HG02759 (cell line): ENCODE data around the gene DHX34.
"Not testable (repeated sequence)": the region's sequence is repeated elsewhere in the genome, so short reads cannot be mapped to it uniquely, and the experiment has no call there.

Source experiments
- ATAC-seq: cut with Tn5 transposase; IDR thresholded peaks from one replicate; pipeline ENCODE4 v1.9.1; 2021; ENCODE audit warnings: mild to moderate bottlenecking, moderate library complexity; ENCODE audit not compliant: unreplicated experiment

Gene DHX34

GRCh38 chr19:47330466-47330869 lies 18.6 kb upstream of the DHX34 start:
- no peak for ATAC-seq

GRCh38 chr19:47331490-47331889 lies 17.6 kb upstream of the DHX34 start:
- ATAC-seq = no peak

GRCh38 chr19:47331931-47332547 lies 17.1 kb upstream of the DHX34 start, which contains the start of gene C5AR2:
Gene C5AR2 (plus strand): TSS chr19:47332175. CDS start chr19:47340800, 8,625 bp downstream.
- ATAC-seq = no peak

DNA sequence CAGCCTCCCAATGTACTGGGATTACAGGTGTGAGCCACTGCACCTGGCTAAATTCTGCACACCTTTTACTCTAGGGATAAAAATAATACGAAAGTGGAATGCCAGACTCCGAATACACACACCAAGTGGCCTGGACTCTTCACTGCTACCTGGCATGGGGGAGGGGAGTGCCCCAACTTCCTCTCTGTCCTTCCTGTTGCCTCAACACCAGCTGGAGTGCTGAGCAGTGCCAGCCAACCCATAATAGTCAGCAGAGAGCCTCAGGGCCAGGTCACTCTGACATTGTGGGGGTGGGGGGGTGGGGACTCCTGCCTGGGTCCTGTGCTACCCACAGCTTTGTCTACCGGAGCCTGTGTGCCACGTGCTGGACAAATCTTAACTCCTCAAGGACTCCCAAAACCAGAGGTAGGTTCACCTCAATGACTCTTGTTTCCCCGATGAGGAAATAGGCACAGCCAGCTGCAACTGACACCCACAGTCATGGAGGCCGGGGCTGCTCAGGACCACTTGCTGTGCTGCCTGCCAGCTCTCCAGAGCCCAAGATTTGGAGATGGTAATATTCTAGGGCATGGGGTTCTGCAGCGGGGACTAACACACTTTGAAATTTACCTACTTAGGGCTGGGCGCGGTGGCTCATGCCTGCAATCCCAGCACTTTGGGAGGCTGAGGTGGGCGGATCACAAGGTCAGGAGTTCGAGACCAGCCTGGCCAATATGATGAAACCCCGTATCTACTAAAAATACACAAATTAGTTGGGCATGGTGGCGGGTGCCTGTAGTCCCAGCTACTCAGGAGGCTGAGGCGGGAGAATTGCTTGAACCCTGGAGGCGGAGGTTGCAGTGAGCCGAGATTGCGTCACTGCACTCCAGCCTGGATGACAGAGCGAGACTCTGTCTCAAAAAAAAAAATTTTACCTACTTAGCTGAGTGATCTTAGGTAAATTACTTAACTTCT lies 12.1 kb upstream of the DHX34 start:
- ATAC-seq = not testable (repeated sequence)

- no peak for ATAC-seq
Measured at GRCh38 chr19:47339196-47339880, 9.8 kb upstream of the DHX34 start.

DNA sequence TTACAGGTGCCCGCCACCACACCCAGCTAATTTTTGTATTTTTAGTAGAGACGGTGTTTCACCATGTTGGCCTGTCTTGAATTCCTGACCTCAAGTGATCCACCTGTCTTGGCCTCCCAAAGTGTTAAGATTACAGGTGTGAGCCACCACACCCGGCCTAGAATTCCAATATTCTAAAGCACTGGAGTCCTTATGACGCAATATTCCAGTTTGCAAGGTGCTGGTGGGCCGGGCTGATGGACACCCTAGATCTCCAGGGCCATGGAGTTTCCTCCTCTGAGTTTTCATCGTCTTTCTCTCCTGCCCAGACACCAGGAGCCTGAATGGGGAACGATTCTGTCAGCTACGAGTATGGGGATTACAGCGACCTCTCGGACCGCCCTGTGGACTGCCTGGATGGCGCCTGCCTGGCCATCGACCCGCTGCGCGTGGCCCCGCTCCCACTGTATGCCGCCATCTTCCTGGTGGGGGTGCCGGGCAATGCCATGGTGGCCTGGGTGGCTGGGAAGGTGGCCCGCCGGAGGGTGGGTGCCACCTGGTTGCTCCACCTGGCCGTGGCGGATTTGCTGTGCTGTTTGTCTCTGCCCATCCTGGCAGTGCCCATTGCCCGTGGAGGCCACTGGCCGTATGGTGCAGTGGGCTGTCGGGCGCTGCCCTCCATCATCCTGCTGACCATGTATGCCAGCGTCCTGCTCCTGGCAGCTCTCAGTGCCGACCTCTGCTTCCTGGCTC lies 8.5 kb upstream of the DHX34 start:
- no peak for ATAC-seq

DNA sequence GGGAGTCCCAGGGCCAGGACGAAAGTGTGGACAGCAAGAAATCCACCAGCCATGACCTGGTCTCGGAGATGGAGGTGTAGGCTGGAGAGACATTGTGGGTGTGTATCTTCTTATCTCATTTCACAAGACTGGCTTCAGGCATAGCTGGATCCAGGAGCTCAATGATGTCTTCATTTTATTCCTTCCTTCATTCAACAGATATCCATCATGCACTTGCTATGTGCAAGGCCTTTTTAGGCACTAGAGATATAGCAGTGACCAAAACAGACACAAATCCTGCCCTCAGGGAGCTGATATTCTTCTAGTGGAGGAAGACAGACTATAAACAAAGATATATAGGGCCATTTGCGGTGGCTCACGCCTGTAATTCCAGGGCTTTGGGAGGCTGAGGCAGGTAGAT lies 7.4 kb upstream of the DHX34 start:
- no peak for ATAC-seq

DNA sequence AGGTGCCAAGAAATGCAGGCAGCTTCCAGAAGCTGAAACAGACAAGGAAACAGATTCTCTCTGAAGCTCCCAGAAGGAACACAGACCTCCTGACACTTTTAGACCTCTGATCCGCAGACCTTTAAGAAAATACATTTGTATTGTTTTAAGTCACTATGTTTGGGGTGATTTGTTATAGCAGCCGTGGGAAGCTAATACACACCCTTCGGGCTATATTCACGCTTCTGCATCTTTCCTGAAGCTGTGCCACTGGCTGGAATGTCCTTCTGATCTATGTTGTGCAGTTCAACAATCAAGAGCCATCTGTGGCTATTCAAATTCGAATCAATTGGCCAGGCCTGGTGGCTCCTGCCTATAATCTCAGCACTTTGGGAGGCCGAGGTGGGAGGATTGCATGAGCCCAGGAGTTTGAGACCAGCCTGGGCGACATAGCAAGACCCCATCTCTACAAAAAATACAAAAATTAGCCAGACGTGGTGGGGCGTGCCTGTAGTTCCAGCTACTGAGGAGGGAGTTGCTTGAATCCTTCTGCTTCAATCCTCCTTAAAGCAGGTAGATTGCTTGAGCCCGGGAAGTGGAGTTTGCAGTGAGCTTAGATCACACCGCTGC lies 5.8 kb upstream of the DHX34 start:
- no peak for ATAC-seq

DNA sequence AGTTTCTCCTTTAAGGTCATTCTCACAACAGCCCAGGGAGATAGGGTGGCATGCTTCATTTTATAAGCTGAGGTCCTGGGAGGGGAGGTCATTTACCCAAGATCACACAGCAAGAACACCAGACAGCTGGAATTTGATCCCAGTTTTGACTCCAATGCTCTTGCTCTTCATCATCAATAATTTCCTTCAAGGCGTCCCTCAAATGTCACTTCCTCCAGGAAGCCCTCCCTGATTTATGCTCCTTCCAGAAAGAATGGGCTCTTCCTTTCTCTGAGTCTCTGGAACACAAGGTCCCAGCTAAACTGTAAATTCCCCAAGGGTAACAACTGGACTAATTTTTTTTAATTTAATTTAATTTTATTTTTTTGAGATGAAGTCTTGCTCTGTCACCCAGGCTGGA lies 4.7 kb upstream of the DHX34 start:
- no peak for ATAC-seq

DNA sequence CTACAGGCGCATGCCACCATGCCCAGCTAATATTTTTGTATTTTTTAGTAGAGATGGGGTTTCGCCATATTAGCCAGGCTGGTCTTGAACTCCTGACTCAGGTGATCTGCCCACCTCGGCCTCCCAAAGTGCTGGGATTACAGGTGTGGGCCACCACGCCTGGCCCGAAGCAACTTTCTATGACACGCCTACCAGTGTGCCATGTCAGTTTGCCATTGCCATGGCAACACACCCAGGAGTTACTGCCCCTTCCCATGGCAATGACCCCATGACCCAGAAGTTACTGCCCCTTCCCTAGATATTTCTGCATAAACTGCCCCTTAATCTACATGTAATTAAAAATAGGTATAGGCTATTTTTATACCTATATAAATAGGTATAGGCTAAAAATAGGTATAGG lies 3.1 kb upstream of the DHX34 start:
- ATAC-seq = not testable (repeated sequence)

- ATAC-seq = no peak
Measured at GRCh38 chr19:47350630-47351029, 1.5 kb downstream of the DHX34 start.

- no peak for ATAC-seq
Measured at GRCh38 chr19:47351548-47351947, 2.4 kb downstream of the DHX34 start.

DNA sequence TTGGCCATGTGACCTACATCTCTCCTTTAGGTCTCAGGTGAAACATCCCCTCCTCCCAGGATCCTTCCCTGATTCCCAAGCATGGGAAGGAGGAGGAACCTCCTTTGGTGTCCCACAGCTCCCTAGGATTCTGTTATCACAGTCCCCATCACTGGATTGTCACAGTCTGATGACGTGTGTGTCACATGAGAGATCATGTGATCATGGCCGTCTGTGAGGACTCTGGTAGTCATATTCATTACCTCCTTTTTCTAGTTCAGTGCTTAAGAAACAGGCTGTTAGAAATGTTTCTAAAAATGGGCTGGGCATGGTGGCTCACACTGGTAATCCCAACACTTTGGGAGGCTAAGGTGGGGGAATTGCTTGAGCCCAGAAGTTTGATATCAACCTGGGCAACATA lies 3.0 kb downstream of the DHX34 start:
- ATAC-seq = no peak

DNA sequence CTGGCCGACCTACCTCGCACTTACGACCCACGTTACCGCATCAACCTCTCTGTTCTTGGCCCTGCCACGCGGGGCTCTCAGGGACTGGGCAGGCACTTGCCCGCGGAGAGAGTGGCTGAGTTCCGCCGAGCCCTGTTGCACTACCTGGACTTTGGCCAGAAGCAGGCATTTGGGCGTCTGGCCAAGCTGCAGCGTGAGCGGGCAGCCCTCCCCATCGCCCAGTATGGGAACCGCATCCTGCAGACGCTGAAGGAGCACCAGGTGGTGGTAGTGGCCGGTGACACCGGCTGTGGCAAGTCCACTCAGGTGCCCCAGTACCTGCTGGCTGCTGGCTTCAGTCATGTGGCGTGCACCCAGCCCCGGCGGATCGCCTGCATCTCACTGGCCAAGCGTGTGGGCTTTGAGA lies 4.2 kb downstream of the DHX34 start:
- ATAC-seq = no peak

DNA sequence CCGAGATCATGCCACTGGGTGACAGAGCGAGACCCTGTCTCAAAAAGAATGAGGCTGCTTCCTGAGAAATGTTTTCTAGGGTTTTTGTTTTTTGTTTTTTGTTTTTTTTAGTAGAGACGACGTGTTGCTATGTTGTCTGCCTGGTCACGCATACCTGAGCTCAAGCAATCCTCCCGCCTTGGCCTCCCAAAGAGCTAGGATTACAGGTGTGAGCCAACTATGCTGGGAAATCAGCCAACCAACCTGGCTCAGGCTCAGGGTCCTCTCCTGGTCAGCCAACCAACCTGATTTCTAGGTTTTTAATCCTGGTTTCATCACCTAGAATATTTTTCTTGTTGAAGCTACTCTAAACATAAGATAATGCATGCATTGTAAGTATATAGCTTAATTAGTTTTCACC lies 7.8 kb downstream of the DHX34 start:
- ATAC-seq = no peak

- ATAC-seq = no peak
Measured at GRCh38 chr19:47357788-47358680, 8.9 kb downstream of the DHX34 start.

DNA sequence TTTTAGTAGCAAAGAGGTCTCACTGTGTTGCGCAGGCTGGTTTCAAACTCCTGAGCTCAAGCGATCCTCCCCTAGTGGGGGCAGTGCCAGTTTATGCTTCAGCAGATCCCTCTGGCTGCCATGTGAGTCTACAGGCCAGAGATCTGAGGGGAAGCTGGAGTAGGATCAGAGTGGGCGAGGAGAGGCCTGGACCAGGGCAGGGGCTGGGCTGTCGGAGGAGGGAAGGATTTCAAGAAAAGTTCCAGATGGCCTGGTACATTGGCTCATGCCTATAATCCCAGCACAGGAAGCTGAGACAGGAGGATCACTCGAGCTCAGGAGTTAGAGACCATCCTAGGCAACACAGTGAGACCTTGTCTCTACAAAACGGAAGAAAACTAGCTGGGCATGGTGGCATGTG lies 9.8 kb downstream of the DHX34 start:
- ATAC-seq = no peak

DNA sequence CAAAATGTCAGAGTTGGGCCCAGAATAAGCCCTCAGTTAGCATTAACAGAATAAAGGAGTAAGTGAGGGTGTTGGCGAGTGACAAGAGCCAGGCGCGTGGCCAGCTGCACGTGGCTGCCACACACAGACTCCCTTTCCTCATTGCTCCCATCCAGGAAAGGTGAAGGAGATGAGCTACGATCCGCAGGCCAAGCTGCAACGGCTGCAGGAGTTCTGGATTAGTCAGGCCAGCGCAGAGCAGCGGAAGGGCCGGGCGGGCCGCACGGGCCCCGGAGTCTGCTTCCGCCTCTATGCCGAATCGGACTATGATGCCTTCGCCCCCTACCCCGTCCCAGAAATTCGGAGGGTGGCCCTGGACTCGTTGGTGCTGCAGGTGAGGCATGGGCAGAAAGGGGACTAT lies 13.2 kb downstream of the DHX34 start:
- ATAC-seq = no peak

DNA sequence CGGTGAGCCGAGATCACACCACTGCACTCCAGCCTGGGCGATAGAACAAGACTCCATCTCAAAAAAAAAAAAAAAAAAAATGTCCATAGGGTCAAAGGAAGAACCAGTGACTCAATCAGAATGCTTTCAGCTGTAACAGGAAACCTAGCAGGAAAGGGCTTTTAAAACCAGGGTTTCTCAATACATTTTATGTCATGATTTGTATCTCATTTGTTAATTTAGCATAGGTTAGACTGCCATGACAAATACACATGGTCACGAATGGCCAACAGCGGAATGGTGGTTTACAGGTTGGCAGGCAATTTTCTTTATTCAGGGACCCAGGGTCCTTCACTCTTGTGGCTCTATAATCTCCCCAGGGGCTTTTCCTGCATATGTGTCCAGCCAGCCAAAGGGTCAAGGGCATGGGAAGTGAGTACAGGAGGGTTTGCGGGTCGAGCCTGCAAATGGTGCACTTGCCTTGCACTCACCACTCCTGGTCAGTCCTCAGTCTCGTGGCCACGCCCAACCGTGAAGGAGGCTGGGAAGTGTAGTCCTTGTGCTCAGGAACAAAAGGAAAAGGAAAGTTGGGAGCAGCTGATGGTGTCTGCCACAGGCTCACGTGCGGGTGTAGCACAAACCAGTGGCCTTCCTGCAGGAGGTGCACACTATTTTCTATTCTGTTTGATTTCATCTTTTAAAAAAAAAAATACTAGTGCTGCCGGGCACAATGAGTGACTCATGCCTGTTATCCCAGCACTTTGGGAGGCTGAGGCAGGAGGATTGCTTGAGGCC lies 14.8 kb downstream of the DHX34 start:
- ATAC-seq = no peak
